Loucy (cell line): ENCODE measurements around the gene DDX23.

Experiments
- H2AFZ ChIP-seq: fragments of 200-600 bp; sonication (generic); 2 replicates; pipeline ENCODE4 v1.6.0; 2016; ENCODE audit warnings: antibody characterized with exemption, mild to moderate bottlenecking, low read length, moderate library complexity
- H3F3A ChIP-seq: fragments of 200-600 bp; 2 replicates; pipeline ENCODE4 v1.6.0; 2016; ENCODE audit warnings: antibody characterized with exemption, low read depth, mild to moderate bottlenecking
- H3K27me3 ChIP-seq: fragments of 200-600 bp; sonication (generic); 2 replicates; pipeline ENCODE4 v1.6.1; 2014; ENCODE audit warnings: low read length, mild to moderate bottlenecking; ENCODE audit not compliant: insufficient read depth, poor library complexity, severe bottlenecking
- H3K36me3 ChIP-seq: fragments of 200-600 bp; sonication (generic); 2 replicates; pipeline ENCODE4 v1.6.1; 2016; ENCODE audit warnings: low read length; ENCODE audit not compliant: insufficient read depth
- H3K4me1 ChIP-seq: fragments of 200-600 bp; sonication (generic); 2 replicates; pipeline ENCODE4 v1.5.1; 2014; ENCODE audit warnings: low read length, mild to moderate bottlenecking; ENCODE audit not compliant: insufficient read depth, poor library complexity, severe bottlenecking
- H3K4me2 ChIP-seq: fragments of 200-600 bp; sonication (generic); 2 replicates; pipeline ENCODE4 v1.6.0; 2014; ENCODE audit warnings: antibody characterized with exemption, low read length, low read depth, mild to moderate bottlenecking; ENCODE audit not compliant: poor library complexity, severe bottlenecking
- H3K4me3 ChIP-seq: fragments of 200-600 bp; sonication (generic); 2 replicates; pipeline ENCODE4 v1.5.1; 2014; ENCODE audit warnings: low read length, mild to moderate bottlenecking, mixed read lengths; ENCODE audit not compliant: poor library complexity, severe bottlenecking
- H3K79me2 ChIP-seq: fragments of 200-600 bp; sonication (generic); 2 replicates; pipeline ENCODE4 v1.6.1; 2014; ENCODE audit warnings: low read length; ENCODE audit not compliant: insufficient read depth
- H3K9ac ChIP-seq: fragments of 200-600 bp; sonication (generic); 2 replicates; pipeline ENCODE4 v1.6.0; 2014; ENCODE audit warnings: mild to moderate bottlenecking, low read depth, low read length, moderate library complexity; ENCODE audit not compliant: poor library complexity, severe bottlenecking
- H3K9me2 ChIP-seq: fragments of 200-600 bp; sonication (generic); replicated peaks from 2 replicates; pipeline ENCODE4 v1.6.1; 2016; ENCODE audit warnings: low read depth, low read length, mixed read lengths
- H3K9me3 ChIP-seq: fragments of 200-600 bp; sonication (generic); 2 replicates; pipeline ENCODE4 v1.6.1; 2014; ENCODE audit warnings: mild to moderate bottlenecking, antibody characterized with exemption, low read length, low read depth; ENCODE audit not compliant: insufficient read depth
- H4K20me1 ChIP-seq: fragments of 200-600 bp; sonication (generic); 2 replicates; pipeline ENCODE4 v1.6.0; 2014; ENCODE audit warnings: antibody characterized with exemption, low read length, mild to moderate bottlenecking; ENCODE audit not compliant: insufficient read depth, poor library complexity, severe bottlenecking
- CTCF ChIP-seq: fragments of 200-600 bp; sonication (generic); conservative IDR thresholded peaks from 2 replicates; pipeline ENCODE4 v1.5.1; 2014; ENCODE audit warnings: mild to moderate bottlenecking, antibody characterized with exemption, low read length
- EZH2phosphoT487 ChIP-seq: fragments of 200-600 bp; IDR thresholded peaks from 2 replicates; pipeline ENCODE4 v1.6.1; 2018; ENCODE audit warnings: antibody characterized with exemption, mild to moderate bottlenecking, moderate library complexity, borderline replicate concordance

Gene DDX23

GRCh38 chr12:48816143-48816854, 35.7 kb downstream of the DDX23 start:
- H3K27me3 ChIP-seq: no peaks in the 10 kb centered on the region
- peaks cover 30% of the 10 kb centered on the region for H3K4me1 ChIP-seq
- H2AFZ ChIP-seq: no peak overlapping the region
- peak overlapping the region; percentile 84 for H3K4me3 ChIP-seq
- H3K9ac ChIP-seq: peak overlapping the region; percentile 84
- no peaks in the 10 kb centered on the region for H3K36me3 ChIP-seq
- H3K9me3 ChIP-seq: no peaks in the 10 kb centered on the region
- H3K9me2 ChIP-seq: no peaks in the 10 kb centered on the region
- no peaks in the 10 kb centered on the region; the same call in 1 of the 2 replicates for H3F3A ChIP-seq
- H4K20me1 ChIP-seq: peaks cover 7% of the 10 kb centered on the region
- H3K4me2 ChIP-seq: peak overlapping the region; percentile 84
- TF ChIP-seq EZH2phosphoT487 (no peak), CTCF (no peak)
- peaks cover 13% of the 10 kb centered on the region; the same call in 1 of the 2 replicates for H3K79me2 ChIP-seq

GRCh38 chr12:48815126-48816110, 36.5 kb downstream of the DDX23 start:
- no peak for TF ChIP-seq CTCF
- Histone ChIP-seq H3K36me3 (no peaks in the 10 kb centered on the region), H3K4me3 (peak overlapping the region; percentile 84), H3F3A (no peaks in the 10 kb centered on the region; the same call in 1 of the 2 replicates), H3K9me2 (no peaks in the 10 kb centered on the region), H4K20me1 (peaks cover 7% of the 10 kb centered on the region), H3K9me3 (no peaks in the 10 kb centered on the region), H3K79me2 (peaks cover 13% of the 10 kb centered on the region; the same call in 1 of the 2 replicates), H3K4me2 (peak overlapping the region; percentile 84), H3K9ac (peak overlapping the region; percentile 84), H3K4me1 (peaks cover 30% of the 10 kb centered on the region), H2AFZ (peak overlapping the region; percentile 97), H3K27me3 (no peaks in the 10 kb centered on the region)

GRCh38 chr12:48814262-48815125, 37.5 kb downstream of the DDX23 start:
- Histone ChIP-seq H4K20me1 (peaks cover 4% of the 10 kb centered on the region), H3K27me3 (no peaks in the 10 kb centered on the region), H3K4me3 (peak overlapping the region; percentile 84), H3F3A (no peaks in the 10 kb centered on the region; the same call in 1 of the 2 replicates), H3K9me2 (no peaks in the 10 kb centered on the region), H3K4me2 (peak overlapping the region; percentile 84), H3K4me1 (peaks cover 30% of the 10 kb centered on the region), H3K9me3 (no peaks in the 10 kb centered on the region), H3K9ac (peak overlapping the region; percentile 84), H3K79me2 (peaks cover 13% of the 10 kb centered on the region; the same call in 1 of the 2 replicates), H3K36me3 (no peaks in the 10 kb centered on the region), H2AFZ (peak overlapping the region; percentile 97)
- TF ChIP-seq EZH2phosphoT487: no peak
- TF ChIP-seq CTCF: peak; percentile 98
